Mucosa of stomach (tissue), 1 donor: ENCODE results near the gene COL8A1.

Experiments
- H3K27me3 ChIP-seq: one replicate; pipeline ENCODE4 v1.7.0; 2013; ENCODE audit warnings: mild to moderate bottlenecking, low read length; ENCODE audit not compliant: control insufficient read depth, insufficient read depth
- H3K36me3 ChIP-seq: one replicate; pipeline ENCODE4 v1.7.0; 2013; ENCODE audit warnings: low read length; ENCODE audit not compliant: control insufficient read depth, insufficient read depth
- H3K4me1 ChIP-seq: one replicate; pipeline ENCODE4 v1.7.0; 2013; ENCODE audit warnings: mild to moderate bottlenecking, low read length; ENCODE audit not compliant: control insufficient read depth, insufficient read depth
- H3K4me3 ChIP-seq: one replicate; pipeline ENCODE4 v1.7.0; 2013; ENCODE audit warnings: low read length
- H3K9ac ChIP-seq: one replicate; pipeline ENCODE4 v1.7.0; 2013; ENCODE audit warnings: mild to moderate bottlenecking, low read length, moderate library complexity
- H3K9me3 ChIP-seq: one replicate; pipeline ENCODE4 v1.7.0; 2013; ENCODE audit warnings: mild to moderate bottlenecking, low read length, moderate library complexity; ENCODE audit not compliant: control insufficient read depth
- donor health status: Pancreatic carcinoma.

Gene COL8A1

DNA sequence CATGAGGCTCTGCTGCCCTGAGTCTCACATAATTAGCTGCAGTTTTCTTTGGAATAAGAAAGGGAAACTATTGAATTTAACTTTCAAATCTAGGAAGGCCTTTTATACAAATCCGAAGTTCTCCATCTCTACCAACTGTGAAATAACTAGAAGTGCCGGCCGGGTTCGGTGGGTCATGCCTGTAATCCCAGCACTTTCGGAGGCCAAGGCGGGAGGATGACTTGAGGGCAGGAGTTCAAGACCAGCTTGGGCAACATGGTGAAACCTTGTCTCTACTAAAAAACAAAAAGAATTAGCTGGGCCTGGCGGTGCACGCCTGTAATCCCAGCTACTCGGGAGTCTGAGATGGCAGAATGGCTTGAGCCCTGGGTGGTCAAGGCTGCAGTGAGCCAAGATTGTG lies 43.6 kb downstream of the COL8A1 start:
- no peaks in the 10 kb centered on the region for H3K9me3 ChIP-seq
- H3K4me1 ChIP-seq = no peaks in the 10 kb centered on the region
- H3K4me3 ChIP-seq = no peak overlapping the region

DNA sequence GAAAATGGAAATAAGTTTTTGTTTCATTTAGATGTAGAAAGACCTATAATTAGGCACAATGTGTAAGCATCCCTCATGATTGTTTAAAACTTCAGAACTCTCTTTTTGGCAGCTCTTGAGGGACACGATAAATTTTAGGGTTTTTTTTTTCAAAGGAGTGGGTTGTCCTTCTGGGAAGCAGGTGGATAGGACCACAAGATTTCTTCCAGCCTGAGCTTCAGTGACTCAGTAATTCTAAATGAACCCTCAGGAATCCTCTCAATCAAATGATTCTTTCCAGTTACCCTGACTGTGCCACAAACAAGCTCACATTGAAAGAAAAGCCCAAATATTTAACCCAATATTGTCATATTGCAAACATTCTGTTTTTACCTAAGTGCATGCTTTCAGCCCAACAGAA lies 45.1 kb downstream of the COL8A1 start:
- Histone ChIP-seq H3K4me3 (no peak overlapping the region), H3K9me3 (no peaks in the 10 kb centered on the region), H3K4me1 (no peaks in the 10 kb centered on the region), H3K27me3 (no peaks in the 10 kb centered on the region), H3K36me3 (no peaks in the 10 kb centered on the region), H3K9ac (no peak overlapping the region)

More for the DNA sequence above, 43.6 kb downstream of the COL8A1 start:
- Histone ChIP-seq H3K36me3 (no peaks in the 10 kb centered on the region), H3K9ac (no peak overlapping the region), H3K27me3 (no peaks in the 10 kb centered on the region)

- H3K36me3 ChIP-seq = no peaks in the 10 kb centered on the region
- H3K9ac ChIP-seq = no peak overlapping the region
- H3K9me3 ChIP-seq = no peaks in the 10 kb centered on the region
- H3K4me1 ChIP-seq = no peaks in the 10 kb centered on the region
- no peak overlapping the region for H3K4me3 ChIP-seq
- H3K27me3 ChIP-seq = no peaks in the 10 kb centered on the region
Measured at GRCh38 chr3:99683876-99684275, 45.5 kb downstream of the COL8A1 start.

DNA sequence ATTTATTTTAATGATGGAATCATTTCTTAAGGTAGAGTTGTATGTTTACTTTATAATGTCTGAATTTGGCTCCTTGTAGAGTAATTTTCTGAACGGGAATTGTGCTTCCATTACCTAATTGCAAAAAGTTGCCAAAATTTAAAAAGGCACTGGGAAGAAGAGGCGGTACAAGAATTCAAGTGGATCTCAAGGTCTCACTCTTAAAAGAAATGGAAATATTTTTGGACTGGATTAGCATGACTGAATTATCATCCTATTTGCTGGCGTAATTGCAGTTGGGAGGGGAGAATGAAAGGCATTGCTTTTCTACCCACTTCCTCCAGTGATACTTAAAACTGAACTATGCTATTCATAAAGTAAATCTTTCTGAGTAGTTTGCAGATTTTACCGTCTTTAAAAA lies 46.2 kb downstream of the COL8A1 start:
- Histone ChIP-seq H3K27me3 (no peaks in the 10 kb centered on the region), H3K4me3 (no peak overlapping the region), H3K9me3 (no peaks in the 10 kb centered on the region), H3K4me1 (no peaks in the 10 kb centered on the region), H3K9ac (no peak overlapping the region), H3K36me3 (no peaks in the 10 kb centered on the region)

GRCh38 chr3:99686469-99686868 lies 48.1 kb downstream of the COL8A1 start:
- no peak overlapping the region for H3K4me3 ChIP-seq
- H3K27me3 ChIP-seq = no peaks in the 10 kb centered on the region
- no peaks in the 10 kb centered on the region for H3K4me1 ChIP-seq
- no peaks in the 10 kb centered on the region for H3K9me3 ChIP-seq
- no peaks in the 10 kb centered on the region for H3K36me3 ChIP-seq
- H3K9ac ChIP-seq = no peak overlapping the region

DNA sequence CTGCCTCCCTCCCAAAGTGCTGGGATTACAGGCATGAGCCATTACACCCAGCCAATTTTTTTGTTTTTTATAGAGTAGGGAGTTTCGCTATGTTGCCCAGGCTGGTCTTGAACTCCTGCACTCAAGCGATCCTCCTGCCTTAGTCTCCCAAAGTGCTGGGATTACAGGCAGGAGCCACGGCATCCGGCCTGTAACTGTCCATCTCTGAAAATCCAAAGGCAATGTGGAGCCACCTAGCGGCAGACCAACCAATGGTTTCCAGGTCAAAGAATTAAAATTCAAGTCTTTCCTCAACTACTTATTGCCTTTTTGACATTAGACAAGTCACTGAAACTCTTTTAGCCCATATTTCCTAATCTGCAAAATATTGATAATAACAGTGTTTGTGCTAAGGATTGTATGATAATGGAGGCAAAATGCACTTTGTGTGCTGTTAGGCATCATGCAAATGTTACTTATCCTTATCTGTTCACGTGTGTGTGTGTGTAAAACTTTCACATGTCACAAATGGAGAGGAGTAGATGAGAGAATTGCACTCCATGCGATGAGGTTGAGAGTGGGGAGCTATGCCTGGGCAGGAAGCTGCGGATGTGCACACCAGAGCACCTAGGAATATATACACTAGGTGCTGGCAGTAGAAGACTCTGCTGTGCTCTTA lies 48.7 kb downstream of the COL8A1 start:
- H3K4me3 ChIP-seq = no peak overlapping the region
- H3K9ac ChIP-seq = no peak overlapping the region
- no peaks in the 10 kb centered on the region for H3K27me3 ChIP-seq
- H3K9me3 ChIP-seq = no peaks in the 10 kb centered on the region
- no peaks in the 10 kb centered on the region for H3K36me3 ChIP-seq
- no peaks in the 10 kb centered on the region for H3K4me1 ChIP-seq

GRCh38 chr3:99690761-99691369 lies 52.5 kb downstream of the COL8A1 start:
- no peak overlapping the region for H3K4me3 ChIP-seq
- no peaks in the 10 kb centered on the region for H3K27me3 ChIP-seq
- H3K36me3 ChIP-seq = no peaks in the 10 kb centered on the region
- H3K4me1 ChIP-seq = no peaks in the 10 kb centered on the region
- H3K9ac ChIP-seq = no peak overlapping the region
- no peaks in the 10 kb centered on the region for H3K9me3 ChIP-seq

- H3K9ac ChIP-seq = no peak overlapping the region
- no peak overlapping the region for H3K4me3 ChIP-seq
- H3K9me3 ChIP-seq = no peaks in the 10 kb centered on the region
- H3K36me3 ChIP-seq = no peaks in the 10 kb centered on the region
- no peaks in the 10 kb centered on the region for H3K27me3 ChIP-seq
- no peaks in the 10 kb centered on the region for H3K4me1 ChIP-seq
Measured at GRCh38 chr3:99693636-99694035, 55.2 kb downstream of the COL8A1 start.

- H3K4me1 ChIP-seq = no peaks in the 10 kb centered on the region
- H3K9ac ChIP-seq = no peak overlapping the region
- no peaks in the 10 kb centered on the region for H3K9me3 ChIP-seq
- H3K36me3 ChIP-seq = no peaks in the 10 kb centered on the region
- H3K27me3 ChIP-seq = no peaks in the 10 kb centered on the region
- H3K4me3 ChIP-seq = no peak overlapping the region
Measured at GRCh38 chr3:99696497-99696896, 58.1 kb downstream of the COL8A1 start.

GRCh38 chr3:99697250-99697649 lies 58.9 kb downstream of the COL8A1 start:
- Histone ChIP-seq H3K27me3 (no peaks in the 10 kb centered on the region), H3K36me3 (no peaks in the 10 kb centered on the region), H3K9ac (no peak overlapping the region), H3K4me3 (no peak overlapping the region), H3K9me3 (no peaks in the 10 kb centered on the region), H3K4me1 (no peaks in the 10 kb centered on the region)

GRCh38 chr3:99698932-99699331 lies 60.5 kb downstream of the COL8A1 start:
- H3K4me1 ChIP-seq = no peaks in the 10 kb centered on the region
- no peaks in the 10 kb centered on the region for H3K9me3 ChIP-seq
- H3K36me3 ChIP-seq = no peaks in the 10 kb centered on the region
- H3K9ac ChIP-seq = no peak overlapping the region
- H3K4me3 ChIP-seq = no peak overlapping the region
- H3K27me3 ChIP-seq = no peaks in the 10 kb centered on the region

GRCh38 chr3:99699841-99700240 lies 61.4 kb downstream of the COL8A1 start:
- no peaks in the 10 kb centered on the region for H3K4me1 ChIP-seq
- H3K36me3 ChIP-seq = no peaks in the 10 kb centered on the region
- H3K27me3 ChIP-seq = no peaks in the 10 kb centered on the region
- H3K4me3 ChIP-seq = no peak overlapping the region
- no peak overlapping the region for H3K9ac ChIP-seq
- H3K9me3 ChIP-seq = no peaks in the 10 kb centered on the region
